ENCODE data around the gene MRPL21.

GRCh38 chr11:68938088-68938487 lies 34.5 kb upstream of the MRPL21 start:
- TF ChIP-seq POLR2A (IDR thresholded peaks at IDR 0.05) = no peak
- TF ChIP-seq CTCF (IDR thresholded peaks at IDR 0.05) = no peak
- no peak for TF ChIP-seq POLR2AphosphoS5 (IDR thresholded peaks at IDR 0.05)

Data from prostate gland (tissue), 2 donors.